Muscle layer of duodenum (tissue), 2 donors: ENCODE results near the gene TRPM6.

ENCODE experiments used
- H3K27ac ChIP-seq: one replicate; pipeline ENCODE4 v1.7.0; 2013; ENCODE audit warnings: mild to moderate bottlenecking, low read length
- H3K27me3 ChIP-seq: one replicate; pipeline ENCODE4 v1.7.0; 2013; ENCODE audit warnings: low read depth, mild to moderate bottlenecking, control low read depth, low read length
- H3K36me3 ChIP-seq, 2 donors: one replicate each; pipeline ENCODE4 v1.7.0; 2013; ENCODE audit warnings: low read length in 2 of 2, control low read depth in 1 of 2, mild to moderate bottlenecking in 1 of 2; ENCODE audit not compliant: insufficient read depth in 2 of 2, control insufficient read depth in 1 of 2
- H3K4me1 ChIP-seq, 2 donors: one replicate each; pipeline ENCODE4 v1.7.0; 2013; ENCODE audit warnings: low read length in 2 of 2, mild to moderate bottlenecking in 2 of 2, control low read depth in 1 of 2, moderate library complexity in 1 of 2; ENCODE audit not compliant: insufficient read depth in 2 of 2, control insufficient read depth in 1 of 2
- H3K4me3 ChIP-seq, 2 donors: one replicate each; pipeline ENCODE4 v1.7.0; 2013; ENCODE audit warnings: low read length in 2 of 2, low read depth in 1 of 2, mild to moderate bottlenecking in 1 of 2
- H3K9me3 ChIP-seq, 2 donors: one replicate each; pipeline ENCODE4 v1.7.0; 2013; ENCODE audit warnings: low read length in 2 of 2, control low read depth in 1 of 2, mild to moderate bottlenecking in 1 of 2; ENCODE audit not compliant: control insufficient read depth in 1 of 2
- donor health status: healthy.

The TRPM6 gene

DNA sequence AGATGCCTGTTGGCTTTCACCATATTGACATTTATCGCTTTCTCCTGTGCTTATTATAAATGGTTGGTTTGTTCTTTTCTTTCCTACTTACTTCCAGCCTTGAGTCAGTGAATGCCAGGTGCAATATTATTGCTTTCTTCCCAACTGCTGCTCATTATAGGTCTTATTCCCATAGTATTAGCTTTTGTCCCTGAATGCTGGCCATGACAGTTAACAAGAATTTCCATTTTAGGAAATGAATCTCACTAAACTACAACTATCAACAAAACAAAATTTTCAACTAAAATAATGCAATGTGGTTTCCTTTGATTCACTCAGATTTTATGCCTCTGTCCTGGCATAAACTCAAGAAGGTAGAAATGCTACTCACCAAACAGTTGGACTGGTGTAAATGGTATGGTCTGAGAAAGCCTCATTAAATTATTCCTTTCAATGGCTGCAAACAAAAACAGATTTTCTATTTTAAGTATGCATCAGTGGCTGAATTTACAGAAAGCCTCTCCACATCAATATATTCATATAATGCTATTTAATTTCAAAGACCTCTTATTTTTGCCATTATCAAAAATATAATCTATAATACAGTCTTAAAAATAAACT is 145.4 kb downstream of the TRPM6 start:
- Histone ChIP-seq H3K4me3 (no peak overlapping the region), H3K4me1 (no peaks in the 10 kb centered on the region), H3K36me3 (no peaks in the 10 kb centered on the region), H3K9me3 (no peaks in the 10 kb centered on the region), H3K27ac (no peak overlapping the region), H3K27me3 (no peaks in the 10 kb centered on the region)

DNA sequence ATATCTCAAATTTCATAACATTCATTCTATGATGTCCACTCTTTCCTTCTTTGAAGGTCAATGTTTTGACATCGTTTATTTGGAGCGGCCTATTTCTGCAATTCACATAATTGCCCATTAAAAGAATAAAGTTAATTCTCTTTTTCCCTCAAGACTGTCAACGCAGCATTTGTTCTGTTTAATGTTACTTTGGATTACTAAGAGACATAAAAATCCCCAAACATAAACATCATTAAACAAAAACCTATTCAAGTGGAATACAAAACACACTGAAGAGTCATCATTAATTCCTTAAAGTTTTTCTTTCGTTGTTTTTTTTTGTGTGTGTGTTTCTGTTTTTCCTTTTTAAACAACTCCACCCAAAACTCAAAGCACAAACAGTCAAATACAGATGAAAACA is 151.1 kb downstream of the TRPM6 start:
- H3K36me3 ChIP-seq: no peaks in the 10 kb centered on the region
- no peak overlapping the region for H3K27ac ChIP-seq
- no peaks in the 10 kb centered on the region for H3K9me3 ChIP-seq
- H3K4me1 ChIP-seq: no peaks in the 10 kb centered on the region
- H3K4me3 ChIP-seq: no peak overlapping the region
- H3K27me3 ChIP-seq: no peaks in the 10 kb centered on the region

DNA sequence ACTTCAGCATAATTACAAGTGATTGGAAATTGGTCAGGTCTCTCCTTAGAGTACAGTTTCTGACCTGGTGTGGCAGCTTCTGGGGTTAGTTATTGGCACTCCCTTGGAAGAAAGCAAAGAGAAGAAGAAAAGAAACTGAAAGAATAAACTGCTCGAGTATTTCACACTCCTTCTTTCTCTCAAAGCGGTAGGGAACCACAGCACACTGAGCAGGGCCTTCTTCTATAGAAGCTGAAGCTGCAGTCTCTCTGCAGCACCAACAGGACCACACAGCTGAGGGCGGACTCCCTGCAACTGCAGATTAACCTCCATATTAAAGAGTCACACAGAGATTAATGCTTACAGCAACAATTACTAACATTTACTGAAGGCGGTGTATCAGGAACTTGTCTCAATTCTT is 152.0 kb downstream of the TRPM6 start:
- H3K4me3 ChIP-seq: no peak overlapping the region
- H3K27me3 ChIP-seq: no peaks in the 10 kb centered on the region
- no peaks in the 10 kb centered on the region for H3K4me1 ChIP-seq
- no peaks in the 10 kb centered on the region for H3K36me3 ChIP-seq
- H3K9me3 ChIP-seq: no peaks in the 10 kb centered on the region
- no peak overlapping the region for H3K27ac ChIP-seq

DNA sequence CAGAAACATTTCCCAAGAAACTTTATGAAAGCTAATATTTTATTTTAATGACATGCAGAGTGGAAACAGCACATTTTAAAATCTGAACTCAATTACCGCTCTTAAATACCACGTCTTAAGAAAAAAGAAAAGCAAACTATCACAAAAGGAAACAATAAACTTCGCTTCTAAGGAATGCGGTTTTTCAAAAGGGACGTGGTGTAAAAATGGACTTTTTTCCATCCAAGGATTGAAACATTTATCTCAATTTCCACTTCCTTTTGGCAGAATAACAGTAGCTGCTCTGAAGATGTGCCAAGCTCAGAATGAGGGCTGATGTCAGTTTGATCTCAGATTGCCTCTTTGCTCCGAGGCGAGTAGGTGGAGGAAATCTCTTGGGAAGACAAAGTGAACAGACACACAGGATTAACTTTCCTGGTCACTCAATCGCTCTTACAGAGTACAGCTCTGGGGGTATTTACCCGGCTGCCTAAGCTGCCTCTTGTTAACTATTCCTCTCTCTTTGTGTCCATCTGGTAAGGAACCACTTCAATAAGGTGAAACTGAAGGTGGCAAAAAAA is 158.5 kb downstream of the TRPM6 start:
- Histone ChIP-seq H3K36me3 (no peaks in the 10 kb centered on the region), H3K27me3 (no peaks in the 10 kb centered on the region), H3K9me3 (no peaks in the 10 kb centered on the region), H3K27ac (no peak overlapping the region), H3K4me1 (no peaks in the 10 kb centered on the region), H3K4me3 (no peak overlapping the region)

DNA sequence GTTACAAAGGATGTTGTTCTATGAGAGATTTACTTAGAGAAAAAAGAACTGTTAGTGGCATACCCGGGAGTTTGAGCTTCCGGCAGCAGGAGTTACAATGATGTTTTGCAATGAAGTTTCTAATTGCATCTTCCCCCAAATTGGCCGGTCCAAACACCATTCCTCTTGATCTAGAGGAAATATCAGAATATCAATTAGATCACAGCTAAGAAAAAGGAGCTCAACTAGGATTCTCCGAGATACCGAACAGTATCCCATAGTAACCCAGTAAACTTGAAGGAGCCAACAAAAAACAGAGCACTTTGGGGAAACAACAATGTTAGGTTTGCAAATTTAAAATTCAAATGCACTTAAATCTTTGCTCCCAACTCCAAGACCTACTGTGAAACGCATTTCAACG is 159.5 kb downstream of the TRPM6 start:
- Histone ChIP-seq H3K27ac (no peak overlapping the region), H3K9me3 (no peaks in the 10 kb centered on the region), H3K4me1 (no peaks in the 10 kb centered on the region), H3K27me3 (no peaks in the 10 kb centered on the region), H3K4me3 (no peak overlapping the region), H3K36me3 (no peaks in the 10 kb centered on the region)

DNA sequence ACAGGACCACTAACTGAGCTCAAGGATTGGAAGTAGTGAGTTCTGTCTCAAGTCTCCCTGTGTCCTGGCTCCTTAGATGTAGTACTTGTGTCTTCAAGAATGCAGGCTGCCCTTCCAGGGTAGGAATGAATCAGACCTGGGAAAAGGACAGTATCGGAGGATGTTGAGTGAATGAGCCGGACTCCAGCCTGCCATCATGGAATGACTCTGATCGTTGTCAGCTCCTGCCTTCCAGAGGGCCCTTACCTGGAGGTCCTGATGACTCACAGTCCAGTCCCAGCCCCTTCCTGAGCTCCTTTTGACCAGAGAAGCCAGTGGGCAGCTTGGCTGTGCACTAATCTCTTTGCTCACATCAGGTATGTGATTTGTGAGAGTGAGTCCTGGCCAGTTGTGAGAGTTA is 161.1 kb downstream of the TRPM6 start:
- Histone ChIP-seq H3K9me3 (no peaks in the 10 kb centered on the region), H3K4me3 (no peak overlapping the region), H3K4me1 (no peaks in the 10 kb centered on the region), H3K27ac (no peak overlapping the region), H3K36me3 (no peaks in the 10 kb centered on the region), H3K27me3 (no peaks in the 10 kb centered on the region)

DNA sequence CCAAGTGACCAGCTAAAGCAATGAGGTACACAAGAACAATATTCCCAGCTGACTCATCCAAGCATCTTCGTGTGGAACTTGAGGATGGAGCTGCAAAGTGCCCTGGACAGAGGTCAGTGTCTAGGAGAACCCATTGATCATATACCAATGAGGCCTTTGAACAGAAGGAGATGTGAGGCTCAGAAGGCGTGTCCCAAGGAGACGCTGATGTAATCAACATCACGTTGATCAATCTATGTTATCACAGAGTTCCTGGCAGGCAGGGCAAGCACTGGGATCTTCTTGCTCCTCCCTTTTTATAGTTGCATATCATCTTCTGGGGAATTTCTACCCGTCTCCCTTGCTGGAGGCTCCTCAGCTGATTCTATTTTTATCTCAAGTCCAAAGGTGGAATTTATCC is 163.4 kb downstream of the TRPM6 start:
- Histone ChIP-seq H3K4me1 (no peaks in the 10 kb centered on the region), H3K9me3 (no peaks in the 10 kb centered on the region), H3K27ac (no peak overlapping the region), H3K36me3 (no peaks in the 10 kb centered on the region), H3K4me3 (no peak overlapping the region), H3K27me3 (no peaks in the 10 kb centered on the region)

DNA sequence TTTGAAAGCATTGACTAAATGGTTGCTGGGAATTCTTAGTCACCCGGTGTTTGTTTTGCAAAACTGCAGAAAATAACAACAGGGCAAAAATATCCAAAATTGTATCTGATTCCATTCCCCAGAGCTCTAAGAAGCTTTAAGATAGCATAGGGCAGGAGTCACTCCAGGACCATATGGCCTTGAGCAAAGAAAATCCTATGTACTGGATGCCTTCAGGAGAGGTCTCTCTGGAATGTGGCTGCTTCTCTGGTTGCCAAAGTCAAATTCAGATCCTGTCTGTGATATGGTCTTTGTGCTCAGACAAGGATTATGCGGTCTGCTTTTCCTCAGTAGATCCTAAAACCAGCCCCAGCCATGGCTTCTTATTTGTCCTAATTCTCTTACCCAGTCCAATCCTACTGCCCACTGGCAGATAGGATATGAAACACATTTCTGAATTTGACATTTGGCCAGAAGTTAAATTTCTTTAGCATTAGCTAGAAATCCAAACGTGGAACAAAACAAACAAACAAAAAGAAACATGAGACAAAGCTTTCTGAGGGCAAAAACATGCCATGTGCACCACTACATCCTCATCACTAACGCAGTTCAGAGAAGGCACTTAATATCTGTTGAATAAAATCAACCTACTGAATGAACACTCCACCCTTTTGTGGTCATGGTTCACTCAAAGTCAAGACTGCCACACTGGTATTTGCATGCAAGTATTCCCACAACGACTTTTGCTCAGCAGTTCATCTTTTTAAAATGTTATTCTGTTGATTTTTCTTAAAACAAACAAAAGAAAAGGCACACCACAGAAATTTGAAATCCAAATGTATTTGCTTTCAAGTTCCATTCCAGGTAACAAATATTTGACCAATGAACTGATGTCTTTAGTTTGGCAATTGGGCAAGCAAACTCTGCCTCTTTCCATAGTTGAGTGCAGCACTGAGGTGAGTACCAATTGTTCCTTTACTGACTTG is 165.7 kb downstream of the TRPM6 start:
- Histone ChIP-seq H3K9me3 (no peaks in the 10 kb centered on the region), H3K27ac (no peak overlapping the region)

DNA sequence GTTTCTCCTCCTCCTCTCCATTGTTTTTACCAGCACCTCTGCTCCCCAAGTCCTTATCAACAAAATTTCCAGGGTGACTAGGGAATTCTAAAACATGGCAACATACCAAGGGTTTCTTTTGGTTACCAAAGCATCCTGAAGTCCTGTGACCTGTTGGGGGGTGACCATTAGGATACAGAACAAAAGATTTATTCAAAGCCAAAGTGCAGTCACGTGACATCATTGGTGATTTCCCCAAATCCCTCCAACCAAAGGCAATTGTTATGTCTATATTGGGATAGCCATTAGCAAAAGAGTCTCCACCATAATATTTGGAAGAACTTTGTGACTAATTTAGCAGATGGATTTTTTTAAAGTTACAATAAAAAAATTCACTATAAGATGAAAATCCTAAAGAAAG is 168.4 kb downstream of the TRPM6 start:
- H3K27me3 ChIP-seq: no peaks in the 10 kb centered on the region
- H3K4me3 ChIP-seq: no peak overlapping the region
- H3K9me3 ChIP-seq: no peaks in the 10 kb centered on the region
- H3K4me1 ChIP-seq: no peaks in the 10 kb centered on the region
- no peak overlapping the region for H3K27ac ChIP-seq
- no peaks in the 10 kb centered on the region for H3K36me3 ChIP-seq

More for the DNA sequence above, 165.7 kb downstream of the TRPM6 start:
- H3K27me3 ChIP-seq: no peaks in the 10 kb centered on the region
- no peaks in the 10 kb centered on the region for H3K4me1 ChIP-seq
- no peaks in the 10 kb centered on the region for H3K36me3 ChIP-seq
- H3K4me3 ChIP-seq: no peak overlapping the region

DNA sequence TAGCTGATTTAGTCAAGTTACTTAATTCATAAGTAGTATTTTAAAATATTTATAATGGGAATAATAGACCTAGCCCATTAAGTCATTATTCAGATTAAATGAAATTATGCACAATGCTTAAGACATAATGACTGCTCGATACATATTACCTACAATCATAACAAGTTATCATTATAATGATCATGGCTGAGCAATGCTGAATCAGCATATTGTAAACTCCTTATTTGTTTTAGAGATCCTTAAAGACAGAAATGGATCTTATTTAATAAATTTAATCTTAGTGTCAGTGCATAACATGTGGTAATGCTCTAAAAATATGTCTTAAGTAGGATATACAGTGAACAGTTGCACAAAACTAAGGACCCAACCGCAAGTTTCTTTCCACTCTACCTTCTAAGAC is 169.0 kb downstream of the TRPM6 start:
- no peak overlapping the region for H3K4me3 ChIP-seq
- no peaks in the 10 kb centered on the region for H3K27me3 ChIP-seq
- no peaks in the 10 kb centered on the region for H3K36me3 ChIP-seq
- no peak overlapping the region for H3K27ac ChIP-seq
- H3K4me1 ChIP-seq: no peaks in the 10 kb centered on the region
- no peaks in the 10 kb centered on the region for H3K9me3 ChIP-seq

DNA sequence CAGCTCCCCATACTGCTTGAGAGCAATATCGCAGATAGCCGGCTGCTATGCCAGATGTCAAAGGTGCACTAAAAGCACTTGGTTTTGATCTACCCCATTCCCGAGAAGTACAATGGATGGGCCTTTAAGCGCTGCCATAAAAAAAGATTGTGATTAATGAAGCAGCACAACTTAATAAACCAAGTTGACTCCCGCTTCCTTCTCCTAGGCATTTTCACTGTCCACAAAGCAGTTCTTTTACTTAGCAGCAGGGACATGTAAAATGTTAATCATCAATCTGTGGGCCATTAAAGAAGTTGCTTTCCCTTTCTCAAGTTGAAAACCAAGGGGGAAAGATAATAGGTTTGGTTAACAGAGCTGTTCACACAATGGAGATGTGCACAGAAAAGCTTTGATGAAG is 176.4 kb downstream of the TRPM6 start:
- Histone ChIP-seq H3K36me3 (no peaks in the 10 kb centered on the region), H3K4me1 (no peaks in the 10 kb centered on the region), H3K9me3 (no peaks in the 10 kb centered on the region), H3K27ac (no peak overlapping the region), H3K27me3 (no peaks in the 10 kb centered on the region), H3K4me3 (no peak overlapping the region)
